ENCODE measurements around the gene C1orf174. TPM values are rescaled to one million over a fixed set of nuclear protein-coding genes. Genes with fewer than 3 reads are reported as not detected.

C1orf174 gene
- polyA plus RNA-seq, 3 donors: 19.1 to 46.0 (median 21.3) TPM

GRCh38 chr1:3912809-3913685 lies 13.0 kb upstream of the C1orf174 start:
- Histone ChIP-seq H3K27me3 (ENCODE audit: control insufficient read depth in 2 of 2, insufficient read depth in 2 of 2, low read length in 2 of 2) (peaks cover 0 to 11% of the 10 kb centered on the region in 2 donors), H2AFZ (ENCODE audit: insufficient read depth, low read depth, low read length, poor library complexity, severe bottlenecking) (no peak overlapping the region), H4K20me1 (ENCODE audit: insufficient read depth, low read length) (no peaks in the 10 kb centered on the region), H3K4me3 (replicated peaks in 1 of 3; ENCODE audit: low read depth in 2 of 3, low read length in 3 of 3) (no peak overlapping the region), H3K9ac (ENCODE audit: insufficient read depth, low read length, poor library complexity, severe bottlenecking) (no peak overlapping the region), H3K79me2 (ENCODE audit: insufficient read depth, low read length) (no peaks in the 10 kb centered on the region), H3K4me1 (ENCODE audit: control insufficient read depth in 1 of 2, insufficient read depth in 2 of 2, low read length in 2 of 2) (no peaks in the 10 kb centered on the region), H3K27ac (ENCODE audit: low read depth in 1 of 2, low read length in 2 of 2) (no peak overlapping the region), H3K9me3 (replicated peaks in 1 of 2; ENCODE audit: control insufficient read depth in 1 of 2, insufficient read depth in 1 of 2, low read length in 2 of 2) (no peaks in the 10 kb centered on the region), H3K4me2 (replicated peaks; ENCODE audit: extremely low read depth, low read length, poor library complexity, severe bottlenecking) (no peak overlapping the region), H3K36me3 (replicated peaks in 1 of 2; ENCODE audit: control insufficient read depth in 1 of 2, insufficient read depth in 2 of 2, low read length in 2 of 2) (no peaks in the 10 kb centered on the region)
- H3K27me3 Mint-ChIP-seq (ENCODE audit: low read depth in 3 of 3): peaks cover 31 to 37% (median 34%) of the 10 kb centered on the region in 3 donors
- H3K9me3 Mint-ChIP-seq: peaks cover 0 to 2% (median 0%) of the 10 kb centered on the region in 7 donors
- H3K36me3 Mint-ChIP-seq: no peaks in the 10 kb centered on the region
- peaks cover 2% of the 10 kb centered on the region for H3K4me1 Mint-ChIP-seq
- TF ChIP-seq CTCF (IDR thresholded peaks at IDR 0.05): no peak
- H3K27ac Mint-ChIP-seq: no peak overlapping the region
- H3K4me3 Mint-ChIP-seq: no peak overlapping the region
- DNase-seq: no peak
- intact Hi-C loops (cut with micrococcal nuclease): loop anchor here in 1 of 2 donors (10.0 kb wide), 1 partner anchor 1832 kb away; no protein-coding TSS in a partner anchor
- 95% methylated on average over 15 of the region's 23 CpGs for WGBS (ENCODE audit: insufficient coverage)

GRCh38 chr1:3911981-3912808 lies 12.1 kb upstream of the C1orf174 start:
- no peak for TF ChIP-seq CTCF (IDR thresholded peaks at IDR 0.05)
- intact Hi-C loops (cut with micrococcal nuclease): loop anchor here in 1 of 2 donors (10.0 kb wide), 1 partner anchor 1833 kb away; no protein-coding TSS in a partner anchor
- no peak overlapping the region for H3K27ac Mint-ChIP-seq
- no peak for DNase-seq
- no peaks in the 10 kb centered on the region for H3K36me3 Mint-ChIP-seq
- peaks cover 0 to 11% of the 10 kb centered on the region in 2 donors for H3K27me3 ChIP-seq (ENCODE audit: control insufficient read depth in 2 of 2, insufficient read depth in 2 of 2, low read length in 2 of 2)
- H2AFZ ChIP-seq (ENCODE audit: insufficient read depth, low read depth, low read length, poor library complexity, severe bottlenecking): no peak overlapping the region
- no peaks in the 10 kb centered on the region for H3K79me2 ChIP-seq (ENCODE audit: insufficient read depth, low read length)
- H3K27me3 Mint-ChIP-seq (ENCODE audit: low read depth in 3 of 3): peaks cover 31 to 37% (median 32%) of the 10 kb centered on the region in 3 donors
- H3K4me1 Mint-ChIP-seq: peaks cover 5% of the 10 kb centered on the region
- WGBS (ENCODE audit: insufficient coverage): 95% methylated on average over 35 of the region's 38 CpGs
- H3K9me3 Mint-ChIP-seq: peaks cover 0 to 2% (median 0%) of the 10 kb centered on the region in 7 donors
- H3K36me3 ChIP-seq (replicated peaks in 1 of 2; ENCODE audit: control insufficient read depth in 1 of 2, insufficient read depth in 2 of 2, low read length in 2 of 2): no peaks in the 10 kb centered on the region
- H3K9ac ChIP-seq (ENCODE audit: insufficient read depth, low read length, poor library complexity, severe bottlenecking): no peak overlapping the region
- H3K9me3 ChIP-seq (replicated peaks in 1 of 2; ENCODE audit: control insufficient read depth in 1 of 2, insufficient read depth in 1 of 2, low read length in 2 of 2): no peaks in the 10 kb centered on the region
- no peaks in the 10 kb centered on the region for H4K20me1 ChIP-seq (ENCODE audit: insufficient read depth, low read length)
- H3K4me1 ChIP-seq (ENCODE audit: control insufficient read depth in 1 of 2, insufficient read depth in 2 of 2, low read length in 2 of 2): no peaks in the 10 kb centered on the region
- H3K27ac ChIP-seq (ENCODE audit: low read depth in 1 of 2, low read length in 2 of 2): no peak overlapping the region
- no peak overlapping the region for H3K4me3 ChIP-seq (replicated peaks in 1 of 3; ENCODE audit: low read depth in 2 of 3, low read length in 3 of 3)
- H3K4me3 Mint-ChIP-seq: no peak overlapping the region
- H3K4me2 ChIP-seq (replicated peaks; ENCODE audit: extremely low read depth, low read length, poor library complexity, severe bottlenecking): no peak overlapping the region
